M059J (cell line): Measurements from ENCODE around the gene MDN1. TPM values are rescaled to one million over a fixed set of nuclear protein-coding genes. Genes with fewer than 3 reads are reported as not detected.
A peak's percentile ranks its signal among the peaks of the same experiment; 100 is the strongest.
"Not testable (repeated sequence)": the region's sequence is repeated elsewhere in the genome, so short reads cannot be mapped to it uniquely, and the experiment has no call there.

Experiments used
- DNase-seq: peaks from one replicate; pipeline ENCODE4 v3.0.0-alpha.2; 2012; ENCODE audit warnings: low read depth
- total RNA-seq: library from RNA; depleted of rRNA; stranded (reverse); fragments of >200 nt; shearing (Covaris generic); gene quantifications from 2 replicates; pipeline ENCODE4 v1.2.3, GENCODE V29; 2014

MDN1 gene
- total RNA-seq, 1 experiment from 2014 or later: 8.7 TPM

DNA sequence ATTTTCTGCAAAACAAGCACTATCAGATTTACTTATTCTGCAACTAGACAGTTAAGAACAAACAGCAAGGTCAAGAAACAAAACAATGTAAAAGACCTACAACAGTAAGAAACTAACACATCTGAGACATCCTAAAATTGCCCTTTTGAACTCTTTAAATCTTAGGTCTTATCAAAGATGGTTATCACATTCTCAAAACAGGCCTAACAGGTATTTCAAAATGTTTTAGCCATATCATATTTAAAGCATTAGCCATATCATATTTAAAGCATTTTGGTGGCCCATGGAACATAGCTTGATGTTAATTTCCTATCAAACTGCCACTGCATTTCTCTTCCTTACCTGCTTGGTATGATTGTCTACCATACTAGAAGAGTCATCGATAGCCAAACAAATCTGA lies 169.9 kb downstream of the MDN1 start:
- DNase-seq: no peak

DNA sequence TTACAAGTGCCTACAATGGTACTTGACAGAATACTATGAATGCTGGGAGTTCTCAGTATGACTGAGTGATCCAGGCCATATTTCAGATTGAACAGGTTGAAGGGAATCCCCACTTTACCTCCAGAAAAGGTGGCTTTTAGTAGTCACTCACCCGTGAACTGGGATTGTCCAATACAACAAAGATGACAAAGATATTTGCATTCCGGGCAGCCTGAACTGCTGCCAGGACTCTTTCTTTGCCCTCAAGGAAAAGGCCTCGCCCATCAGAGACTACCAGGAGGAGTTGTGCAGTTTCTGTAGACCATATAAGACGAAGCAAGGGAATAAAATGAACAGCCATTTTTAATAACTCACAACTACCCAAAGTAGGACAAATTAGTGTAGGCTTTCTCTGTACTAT lies 174.7 kb downstream of the MDN1 start:
- peak; percentile 11 for DNase-seq

DNA sequence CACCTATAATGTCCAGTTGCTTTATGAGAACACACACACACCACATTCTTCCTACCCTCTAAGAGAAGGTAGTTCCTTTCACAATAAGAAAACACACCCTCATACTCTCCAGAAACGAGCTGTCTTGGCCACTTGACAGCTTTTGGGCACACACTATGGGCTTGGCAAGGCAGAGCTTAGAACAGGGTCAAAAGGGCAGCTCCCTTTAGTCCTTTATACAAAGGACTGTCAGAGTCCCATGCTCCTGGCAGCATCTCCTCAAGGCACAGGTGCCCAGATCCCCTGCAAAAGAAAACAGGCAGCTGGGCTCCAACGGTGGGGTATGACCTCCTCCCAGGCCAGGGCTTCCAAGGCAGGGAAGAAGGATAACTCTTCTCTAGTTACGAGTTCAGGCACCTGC lies 176.2 kb downstream of the MDN1 start:
- DNase-seq: no peak

DNA sequence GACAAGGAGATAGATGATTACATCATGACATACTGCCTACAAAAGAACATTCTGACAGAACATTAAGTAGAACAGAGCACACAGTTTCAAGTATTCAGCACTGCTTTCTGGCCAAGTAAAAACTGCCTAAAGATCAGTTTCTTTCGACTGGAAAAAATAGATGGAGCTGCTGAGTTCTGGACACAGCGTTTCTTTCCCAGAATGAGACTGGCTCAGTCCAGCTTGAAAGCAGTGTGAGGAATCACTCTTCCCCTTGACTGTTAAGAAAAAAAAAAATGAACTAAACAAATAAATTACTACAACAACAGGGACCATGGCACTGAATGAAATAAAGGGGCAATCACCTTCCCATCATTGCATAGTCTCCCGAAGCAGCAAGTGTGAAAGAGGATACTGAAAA lies 176.6 kb downstream of the MDN1 start:
- DNase-seq: no peak

DNA sequence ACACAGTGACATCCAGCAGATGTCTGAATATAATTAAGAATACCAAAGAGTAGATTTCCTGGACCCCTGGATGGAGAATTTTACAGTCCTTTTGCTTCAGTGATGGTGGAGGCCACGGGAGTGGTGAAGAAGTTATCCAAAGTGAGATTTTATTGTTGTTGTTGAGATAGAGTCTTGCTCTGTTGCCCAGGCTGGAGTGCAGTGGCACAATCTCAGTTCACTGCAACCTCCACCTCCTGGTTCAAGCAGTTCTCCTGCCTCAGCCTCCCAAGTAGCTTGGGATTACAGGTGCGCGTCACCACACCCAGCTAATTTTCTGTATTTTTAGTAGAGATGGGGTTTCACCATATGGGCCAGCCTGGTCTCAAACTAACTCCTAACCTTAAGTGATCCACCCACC lies 178.0 kb downstream of the MDN1 start:
- DNase-seq: not testable (repeated sequence)

DNA sequence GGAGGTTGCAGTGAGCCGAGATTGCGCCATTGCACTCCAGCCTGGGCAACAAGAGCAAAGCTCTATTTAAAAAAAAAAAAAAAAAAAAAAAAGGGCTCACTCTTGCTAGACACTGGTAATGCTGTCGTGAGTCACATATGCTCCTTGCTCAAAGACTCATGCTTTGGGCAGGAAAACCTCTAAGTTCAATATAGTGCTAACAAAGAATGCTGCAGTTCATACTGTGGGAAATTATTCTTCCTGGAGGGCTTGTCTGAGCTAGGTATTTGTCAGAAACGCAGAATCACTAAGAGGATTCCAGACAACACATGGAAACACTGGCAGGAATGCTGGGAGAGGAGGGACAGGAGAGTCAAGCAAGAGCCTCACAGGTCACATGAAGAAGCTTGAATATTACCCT lies 178.8 kb downstream of the MDN1 start:
- peak; percentile 73 for DNase-seq

DNA sequence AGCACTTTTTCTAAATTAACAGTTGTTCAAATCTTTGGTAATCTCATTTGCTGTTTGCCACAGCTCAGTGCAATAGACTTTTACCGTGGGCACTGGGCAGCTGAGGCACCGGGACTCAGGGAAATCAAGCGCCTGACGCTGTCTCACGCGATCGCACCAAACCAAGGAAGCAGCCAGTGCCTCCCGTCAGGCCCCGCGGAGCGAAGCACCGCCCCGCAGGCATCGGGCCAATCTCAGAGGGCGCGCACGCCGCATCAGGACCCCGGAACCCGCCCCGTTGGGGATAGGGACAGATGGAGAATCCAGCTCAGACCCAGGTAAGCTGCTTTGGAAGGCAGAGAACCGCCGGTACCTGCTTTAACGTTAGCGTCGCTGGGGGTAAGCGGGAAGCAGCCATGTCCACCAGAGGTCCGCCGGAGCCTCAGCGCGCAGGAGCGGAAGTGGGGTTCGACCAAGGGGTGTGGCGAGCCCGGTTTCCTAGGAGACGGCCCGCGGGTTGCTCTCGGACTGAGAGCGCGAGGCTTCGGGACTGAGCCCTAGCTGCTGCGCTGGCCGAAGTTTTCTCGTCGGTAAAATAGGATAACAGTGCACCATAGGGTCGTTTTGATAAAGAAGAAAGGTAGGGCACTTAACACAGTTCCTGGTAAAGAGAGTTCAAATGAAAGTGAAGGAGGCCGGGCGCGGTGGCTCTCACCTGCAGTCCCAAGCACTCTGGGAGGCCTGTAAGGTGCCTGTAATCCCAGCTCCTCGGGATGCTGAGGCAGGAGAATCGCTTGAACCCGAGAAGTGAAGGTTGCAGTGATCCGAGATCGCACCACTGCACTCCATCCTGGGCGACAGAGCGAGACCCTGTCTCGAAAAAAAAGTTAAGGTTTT lies 181.0 kb downstream of the MDN1 start, which contains the start of gene LYRM2:
LYRM2 (minus strand) TSS at position 428 of the 876 bp plus-strand sequence; CDS start at position 397, 31 bp downstream.
- DNase-seq: peak; percentile 89

DNA sequence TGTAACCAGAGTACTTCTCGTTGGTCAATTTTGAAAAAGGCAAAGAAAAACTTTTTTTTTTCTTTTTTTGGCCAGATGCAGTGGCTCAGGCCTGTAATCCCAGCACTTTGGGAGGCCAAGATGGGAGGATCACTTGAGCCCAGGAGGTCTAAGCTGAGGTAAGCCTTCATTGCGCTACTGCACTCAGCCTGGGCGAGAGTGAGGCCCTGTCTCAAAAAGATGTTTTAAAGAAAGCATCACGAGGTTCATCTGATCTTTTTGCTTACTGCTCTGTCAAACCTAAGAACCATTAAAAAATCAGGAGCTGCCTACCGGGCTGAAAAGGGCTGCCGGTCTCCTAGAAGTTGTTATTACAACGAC lies 181.7 kb downstream of the MDN1 start:
- DNase-seq: peak; percentile 2

DNA sequence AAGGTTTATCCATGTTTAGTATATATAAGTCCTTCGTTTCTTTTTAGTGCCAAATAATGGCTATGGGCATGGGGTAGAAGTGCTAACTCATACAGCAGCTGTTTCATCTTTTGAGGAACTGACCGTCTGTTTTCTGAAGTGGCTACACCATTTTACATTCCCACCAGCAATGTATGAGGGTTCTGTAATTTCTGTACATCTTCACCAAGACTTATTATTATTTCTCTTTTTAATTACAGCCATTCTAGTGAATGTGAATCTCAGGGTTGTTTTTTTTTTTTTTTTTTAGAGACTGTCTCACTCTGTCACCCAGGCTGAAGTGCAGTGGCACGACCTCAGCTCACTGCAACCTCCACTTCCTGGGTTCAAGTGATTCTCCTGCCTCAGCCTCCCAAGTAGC lies 183.2 kb downstream of the MDN1 start:
- not testable (repeated sequence) for DNase-seq

DNA sequence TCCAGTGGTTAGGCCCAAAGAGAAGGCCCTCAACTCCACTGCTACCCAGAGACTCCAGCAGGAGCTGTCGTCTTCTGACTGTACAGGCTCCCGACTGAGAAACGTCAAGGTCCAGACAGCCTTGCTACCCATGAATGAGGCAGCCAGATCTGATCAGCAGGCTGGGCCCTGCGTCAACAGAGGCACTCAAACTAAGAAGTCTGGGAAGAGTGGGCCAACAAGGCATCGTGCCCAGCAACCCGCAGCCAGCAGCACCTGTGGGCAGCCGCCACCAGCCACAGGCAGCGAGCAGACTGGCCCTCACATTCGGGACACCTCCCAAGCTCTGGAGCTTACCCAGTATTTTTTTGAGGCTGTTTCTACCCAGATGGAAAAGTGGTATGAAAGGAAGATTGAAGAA lies 189.1 kb downstream of the MDN1 start:
- DNase-seq: no peak

DNA sequence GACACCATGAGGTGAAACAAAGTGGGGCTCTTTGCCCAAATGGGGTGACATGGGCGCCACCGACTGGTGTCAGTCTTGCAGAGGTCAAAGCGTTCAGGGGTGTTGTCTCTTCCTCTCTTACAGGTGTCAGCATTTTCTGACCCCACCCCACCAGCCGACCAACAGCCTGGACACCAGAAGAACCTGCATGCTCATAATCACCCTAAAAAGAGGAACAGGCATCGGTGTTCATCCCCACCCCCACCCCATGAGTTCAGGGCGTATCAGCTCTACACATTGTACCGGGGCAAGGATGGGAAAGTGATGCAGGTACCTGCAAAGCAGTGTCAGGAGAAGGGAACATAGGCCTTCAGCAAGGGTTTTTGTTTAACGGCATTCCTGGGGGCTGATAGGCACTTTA lies 195.8 kb downstream of the MDN1 start:
- no peak for DNase-seq

DNA sequence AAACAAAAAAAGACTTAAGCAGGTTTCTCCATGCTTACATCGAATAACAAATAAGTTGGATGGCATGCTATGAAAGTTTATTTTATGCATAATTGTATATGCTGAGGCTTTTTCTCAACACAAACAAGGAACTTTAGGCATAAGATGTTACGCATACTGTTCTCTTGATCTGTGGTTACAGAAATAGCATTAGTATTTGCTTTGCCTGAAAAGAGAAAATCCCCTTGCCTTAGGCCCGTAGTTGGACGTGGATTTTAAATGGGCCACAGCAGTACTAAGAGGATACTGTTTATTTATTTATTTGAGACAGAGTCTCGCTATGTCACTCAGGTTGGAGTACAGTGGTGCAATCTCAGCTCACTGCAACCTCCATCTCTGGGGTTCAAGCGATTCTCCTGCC lies 200.0 kb downstream of the MDN1 start:
- no peak for DNase-seq

DNA sequence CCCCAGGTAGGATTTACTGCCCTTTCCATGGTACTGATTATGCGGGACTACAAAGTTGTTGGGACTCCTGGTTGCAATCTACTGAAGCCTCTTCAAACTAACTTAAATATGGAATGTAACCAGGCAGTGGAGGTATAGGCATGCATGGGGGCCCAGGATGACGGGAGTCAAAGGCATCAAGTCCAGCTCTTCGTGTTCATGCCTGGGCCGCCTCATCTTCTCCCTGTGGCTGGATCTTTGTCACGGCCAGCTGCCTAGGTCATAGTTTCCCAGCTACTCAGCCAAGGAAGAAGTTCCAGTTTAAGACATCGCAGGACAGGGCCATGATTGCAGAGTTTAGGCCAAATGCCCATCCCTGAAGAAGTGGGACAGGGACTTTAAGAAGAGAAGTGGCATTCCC lies 201.6 kb downstream of the MDN1 start:
- no peak for DNase-seq

DNA sequence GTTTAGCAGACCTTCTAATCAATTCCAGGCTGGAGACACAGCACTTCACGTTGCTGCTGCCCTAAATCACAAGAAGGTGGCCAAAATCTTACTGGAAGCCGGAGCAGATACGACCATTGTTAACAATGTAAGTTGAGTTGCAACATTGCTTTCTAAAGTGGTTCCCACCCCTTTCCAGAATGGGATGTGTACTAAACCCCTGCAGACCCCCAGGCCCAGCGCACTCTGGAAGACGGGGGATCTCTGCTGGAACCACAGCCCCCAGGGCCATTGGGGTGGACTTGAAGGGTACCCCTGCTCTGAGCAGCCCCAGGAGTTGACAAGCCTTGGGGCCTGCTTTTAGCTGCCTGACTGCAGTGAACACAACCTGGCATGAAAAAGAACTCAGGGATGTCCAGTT lies 203.1 kb downstream of the MDN1 start:
- no peak for DNase-seq

DNA sequence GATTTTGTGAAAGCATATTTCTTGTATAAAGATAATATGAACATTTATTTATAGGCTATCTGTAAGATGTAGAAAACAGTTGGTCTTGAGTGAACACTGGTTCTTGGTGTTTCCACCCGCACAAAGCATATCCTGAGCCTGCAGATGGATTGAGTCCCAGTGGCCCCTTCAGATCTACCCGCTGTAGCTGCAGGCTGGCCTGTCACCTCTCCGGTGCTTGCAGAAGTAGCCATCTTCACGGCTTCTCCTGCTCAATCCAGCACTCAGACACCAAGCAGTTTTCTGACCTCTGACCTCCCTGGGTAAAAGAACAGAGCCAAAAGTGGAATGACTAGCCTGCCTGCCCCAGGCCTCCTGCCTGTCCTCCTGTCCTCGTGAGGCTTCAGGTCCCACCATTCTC lies 203.7 kb downstream of the MDN1 start:
- DNase-seq: no peak

DNA sequence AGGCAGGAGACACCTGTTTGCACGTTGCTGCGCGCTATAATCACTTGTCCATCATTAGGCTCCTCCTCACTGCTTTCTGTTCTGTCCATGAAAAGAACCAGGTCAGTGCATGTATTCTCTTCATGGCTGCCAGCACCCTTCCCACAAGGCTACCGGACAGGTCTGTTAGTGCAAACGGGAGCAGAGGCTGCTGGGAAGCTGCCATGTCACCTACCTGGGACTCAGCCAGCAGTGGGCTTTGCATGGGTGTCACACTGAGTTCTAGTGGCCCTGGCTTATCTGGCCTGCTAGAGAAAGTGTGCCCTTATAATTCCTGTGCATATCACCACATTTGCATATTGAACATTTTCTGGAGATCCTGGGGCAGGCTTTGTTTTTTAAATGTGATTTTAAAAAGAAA lies 205.8 kb downstream of the MDN1 start:
- DNase-seq: no peak

DNA sequence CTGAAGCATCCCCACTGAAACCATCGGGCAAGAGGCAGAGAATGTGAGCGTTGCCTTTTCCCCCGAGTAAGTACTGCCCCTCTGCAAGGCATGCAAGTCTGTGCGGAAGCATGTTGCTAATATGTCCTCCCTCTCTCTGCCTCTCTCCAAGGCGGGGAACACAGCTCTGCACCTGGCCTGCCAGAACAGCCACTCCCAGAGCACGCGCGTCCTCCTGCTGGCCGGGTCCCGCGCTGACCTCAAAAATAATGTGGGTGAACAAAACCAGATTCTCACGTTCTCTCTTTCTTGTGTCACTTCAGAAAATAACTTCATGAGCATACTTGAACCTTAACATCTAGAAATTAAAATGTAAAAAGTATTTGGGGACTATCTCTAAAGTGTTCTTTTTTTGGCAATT lies 207.5 kb downstream of the MDN1 start:
- no peak for DNase-seq

DNA sequence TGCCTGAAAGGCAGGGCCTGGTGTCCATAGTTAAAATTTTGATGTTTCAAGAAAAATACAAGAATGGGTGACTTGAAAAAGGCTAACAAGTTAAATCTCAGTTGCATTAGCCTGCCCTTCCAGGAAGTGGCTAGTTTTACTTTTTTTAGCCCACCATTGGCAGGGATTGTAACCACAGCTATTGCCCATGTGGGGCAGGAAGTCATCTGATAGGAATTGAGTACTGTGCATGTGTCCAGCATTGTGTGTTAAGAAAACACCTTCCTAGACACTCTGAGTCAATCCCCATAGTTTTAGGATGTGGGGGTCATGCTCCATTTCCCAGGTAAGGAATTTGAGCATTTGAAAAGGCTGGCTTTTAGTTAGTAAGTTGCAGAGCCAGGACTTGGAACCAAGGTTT lies 207.9 kb downstream of the MDN1 start:
- peak; percentile 10 for DNase-seq

DNA sequence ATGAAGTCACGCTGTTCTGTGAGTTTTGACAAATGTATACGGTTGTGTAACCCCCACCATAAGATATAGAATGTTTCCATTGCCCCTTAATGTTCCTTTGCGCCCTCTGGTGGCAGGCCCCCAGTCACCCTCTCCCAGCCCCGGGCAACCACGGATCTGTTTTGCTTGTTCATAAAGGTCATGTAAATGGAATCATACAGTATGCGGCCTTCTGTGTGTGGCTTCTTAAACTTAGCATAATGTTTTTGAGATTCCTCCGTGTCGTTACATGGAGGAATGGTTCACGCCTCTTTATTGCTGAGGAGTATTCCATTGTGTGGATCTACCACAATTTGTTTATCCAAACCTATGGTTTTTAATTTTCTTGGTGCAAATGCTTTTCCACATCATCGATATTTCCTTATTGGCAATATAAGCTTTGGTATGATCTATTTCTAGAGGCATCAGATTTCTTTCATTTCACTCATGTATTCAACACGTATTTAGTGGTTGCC lies 209.4 kb downstream of the MDN1 start:
- peak; percentile 6 for DNase-seq

DNA sequence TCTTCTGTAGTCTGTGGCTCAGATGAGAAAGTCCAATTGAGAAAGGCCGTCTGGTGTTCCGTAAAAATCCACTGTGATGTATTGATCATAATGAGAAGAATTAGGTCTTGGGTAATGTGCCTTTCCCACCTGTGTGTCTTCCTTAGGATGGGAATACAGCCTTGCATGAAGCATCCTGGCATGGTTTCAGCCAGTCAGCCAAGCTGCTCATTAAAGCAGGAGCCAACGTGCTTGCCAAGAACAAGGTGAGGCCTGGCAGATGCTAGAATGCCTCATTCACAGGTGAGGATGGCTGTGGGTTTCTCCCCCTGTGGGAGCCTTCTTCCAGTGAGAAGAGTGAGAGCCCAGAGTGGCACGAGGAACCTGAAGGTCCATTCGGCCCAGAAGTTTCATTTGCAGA lies 213.7 kb downstream of the MDN1 start:
- no peak for DNase-seq

DNA sequence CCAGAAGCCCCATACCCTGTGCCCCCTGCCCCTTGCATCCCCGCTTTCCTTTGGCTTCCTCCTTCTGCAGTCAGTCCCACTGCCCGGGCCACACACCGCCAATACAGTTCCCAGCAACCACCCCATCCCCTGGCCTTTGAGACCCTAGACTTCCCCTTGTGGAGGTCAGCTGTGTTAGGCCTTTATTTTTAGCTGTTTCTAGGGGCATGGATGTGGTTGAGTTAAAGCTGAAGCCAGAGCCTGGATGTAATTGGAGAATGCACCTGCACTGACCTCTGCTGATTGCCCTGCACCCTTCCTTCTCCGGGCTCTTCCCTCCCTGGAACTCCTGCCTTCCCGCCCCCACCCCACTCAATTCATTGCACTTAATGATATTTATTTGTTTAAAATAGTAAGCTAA lies 214.9 kb downstream of the MDN1 start:
- DNase-seq: no peak

DNA sequence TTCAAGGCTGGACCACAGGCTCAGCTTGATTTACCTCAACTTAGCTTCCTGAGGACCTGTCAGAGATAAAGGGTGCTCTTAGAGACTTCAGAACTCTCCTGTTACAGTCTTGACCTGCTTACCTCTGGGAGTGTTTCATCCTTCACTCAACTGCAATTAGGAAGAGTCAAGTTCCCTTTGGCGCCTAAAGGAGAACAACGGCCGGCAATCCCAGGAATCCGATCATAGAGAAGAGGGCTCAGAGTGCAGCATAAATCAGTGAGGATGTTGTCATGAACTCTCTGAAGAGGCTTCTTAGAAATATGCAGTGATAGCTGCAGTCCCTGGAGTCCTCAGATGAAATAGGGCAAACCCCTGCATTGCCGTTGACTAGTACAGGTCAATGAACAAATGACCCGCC lies 217.4 kb downstream of the MDN1 start:
- DNase-seq: no peak

DNA sequence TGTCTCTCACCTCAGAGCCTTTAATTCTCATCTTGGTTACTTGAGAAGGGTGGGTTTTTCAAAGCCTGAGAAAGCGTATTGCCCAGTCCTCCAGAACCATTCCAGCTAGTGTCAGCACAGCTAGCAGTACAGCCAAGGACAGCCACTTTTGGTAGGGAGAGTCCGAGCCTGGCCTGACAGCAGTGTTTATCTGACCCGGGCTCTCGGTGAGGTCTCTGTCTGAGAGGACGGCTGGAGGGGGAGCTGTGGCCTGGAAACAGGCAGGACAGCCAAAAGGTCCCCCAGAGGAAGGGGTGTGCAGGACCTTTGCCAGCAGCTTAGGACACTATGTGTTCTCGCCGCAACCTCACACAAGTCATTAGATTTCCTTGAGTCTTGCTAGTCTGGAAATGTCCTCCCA lies 219.9 kb downstream of the MDN1 start:
- no peak for DNase-seq

DNA sequence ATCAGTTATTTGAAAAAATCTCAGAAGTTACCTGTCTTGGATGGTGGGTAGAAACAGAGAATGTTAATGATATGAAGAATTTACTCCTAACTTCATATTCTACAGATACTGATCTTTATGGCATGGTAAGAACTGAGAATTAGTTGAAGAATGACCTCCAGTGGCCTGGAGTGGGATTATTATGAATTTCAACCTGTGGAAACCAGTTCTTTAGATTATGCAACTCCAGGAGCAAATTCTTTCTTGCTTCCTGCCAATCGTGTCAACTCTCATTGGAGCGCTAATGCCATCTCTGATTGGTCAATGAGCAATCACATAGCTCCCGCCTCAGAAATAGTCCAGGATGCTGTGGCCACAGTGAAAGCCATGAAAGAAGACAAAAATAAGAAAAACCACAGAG lies 221.6 kb downstream of the MDN1 start:
- peak; percentile 19 for DNase-seq
